GM12878 (cell line): ENCODE results near the gene ADCY10. TPM values are rescaled to one million over a fixed set of nuclear protein-coding genes. Genes with fewer than 3 reads are reported as not detected.
"Not testable (repeated sequence)": the region's sequence is repeated elsewhere in the genome, so short reads cannot be mapped to it uniquely, and the experiment has no call there.

Source experiments
- ATAC-seq: fragments of 200-7000 bp; cut with Tn5 transposase; 3 replicates; pipeline ENCODE4 v1.9.1; 2020; ENCODE audit warnings: mild to moderate bottlenecking, moderate library complexity
- BruUV-seq: library from RNA; stranded (reverse); fragments of 400-500 nt; replicated peaks from 2 replicates; lab custom pipeline; 2021; lab: Mats Ljungman, UMichigan
- CTCF ChIA-PET: fragments of 300-600 bp; sonication (Branson Sonifier 250); formaldehyde crosslinking; extraction: SDS; loops from one replicate; lab custom pipeline; 2021; ENCODE audit warnings: inconsistent platforms; lab: Yijun Ruan, JAX
- POLR2A ChIA-PET: fragments of 350-600 bp; formaldehyde crosslinking; extraction: SDS; loops from one replicate; lab custom pipeline; 2021; ENCODE audit warnings: inconsistent platforms; lab: Charles Lee
- RAD21 ChIA-PET: fragments of 300-600 bp; sonication (Branson Sonifier 250); formaldehyde crosslinking; loops from one replicate; lab custom pipeline; 2023; ENCODE audit warnings: antibody characterized with exemption; ENCODE audit not compliant: unreplicated experiment; lab: Charles Lee
- SMC1A ChIA-PET: fragments of 300-600 bp; sonication (Branson Sonifier 250); formaldehyde crosslinking; loops from one replicate; lab custom pipeline; 2023; ENCODE audit not compliant: unreplicated experiment, uncharacterized antibody; lab: Charles Lee
- DNase-seq: peaks from one replicate; pipeline ENCODE4 v3.0.0-alpha.2; 2011; ENCODE audit warnings: low read depth, low spot score
- FAIRE-seq: peaks from 3 replicates; lab custom pipeline; 2011; peaks lifted over from hg19 to GRCh38; lab: Jason Lieb, UNC
- H2AFZ ChIP-seq: 2 replicates; pipeline ENCODE4 v1.6.0; 2011; ENCODE audit warnings: low read depth, low read length, control low read depth; ENCODE audit not compliant: control insufficient read depth
- H3K27ac ChIP-seq: 2 replicates; pipeline ENCODE4 v1.5.1; 2011; ENCODE audit warnings: control low read depth; ENCODE audit not compliant: control insufficient read depth, insufficient read depth
- H3K27me3 ChIP-seq, 2 experiments: replicated peaks in 1 of 2; 2 replicates each; pipeline versions ENCODE4 v1.6.0 to v1.6.1; 2011; ENCODE audit warnings: low read length in 1 of 2; ENCODE audit not compliant: control insufficient read depth in 2 of 2, insufficient read depth in 2 of 2
- H3K36me3 ChIP-seq, 2 experiments: 2 replicates each; pipeline ENCODE4 v1.5.1; 2011; ENCODE audit warnings: low read length in 1 of 2; ENCODE audit not compliant: control insufficient read depth in 2 of 2, insufficient read depth in 2 of 2
- H3K4me1 ChIP-seq: 2 replicates; pipeline ENCODE4 v1.6.1; 2011; ENCODE audit warnings: mild to moderate bottlenecking, low read length, moderate library complexity, mixed read lengths; ENCODE audit not compliant: control insufficient read depth, insufficient read depth
- H3K4me2 ChIP-seq: 2 replicates; pipeline ENCODE4 v1.6.0; 2011; ENCODE audit warnings: control low read depth; ENCODE audit not compliant: control insufficient read depth, insufficient read depth
- H3K4me3 ChIP-seq: fragments of 200-600 bp; sonication (generic); 2 replicates; pipeline ENCODE4 v1.5.1; 2016
- H3K79me2 ChIP-seq: 2 replicates; pipeline ENCODE4 v1.6.0; 2011; ENCODE audit warnings: low read length; ENCODE audit not compliant: control insufficient read depth, insufficient read depth
- H3K9ac ChIP-seq: 2 replicates; pipeline ENCODE4 v1.8.0; 2011; ENCODE audit warnings: low read length, control low read depth, mixed read lengths; ENCODE audit not compliant: control insufficient read depth, insufficient read depth
- H3K9me3 ChIP-seq: replicated peaks from 3 replicates; pipeline ENCODE4 v1.5.1; 2011; ENCODE audit warnings: mild to moderate bottlenecking, low read length; ENCODE audit not compliant: control insufficient read depth, insufficient read depth
- H4K20me1 ChIP-seq: 2 replicates; pipeline ENCODE4 v1.6.0; 2011; ENCODE audit not compliant: control insufficient read depth, insufficient read depth
- ATF2 ChIP-seq: IDR thresholded peaks from 2 replicates; pipeline ENCODE4 v1.6.1; 2012; ENCODE audit warnings: low read length, inconsistent platforms
- BCL3 ChIP-seq: IDR thresholded peaks from 2 replicates; pipeline ENCODE4 v1.6.1; 2011; ENCODE audit warnings: borderline replicate concordance, low read depth, mild to moderate bottlenecking, moderate library complexity, low read length; ENCODE audit not compliant: insufficient read depth, poor library complexity, severe bottlenecking
- BRCA1 ChIP-seq: IDR thresholded peaks from 2 replicates; pipeline ENCODE4 v1.6.1; 2011; ENCODE audit warnings: low read depth, low read length, improper control_type of control experiment
- CHD4 ChIP-seq: fragments of 200-600 bp; sonication (generic); IDR thresholded peaks from 2 replicates; pipeline ENCODE4 v1.6.1; 2016; ENCODE audit warnings: mild to moderate bottlenecking
- EZH2 ChIP-seq: IDR thresholded peaks from 2 replicates; pipeline ENCODE4 v1.6.1; 2012; ENCODE audit warnings: low read depth, mild to moderate bottlenecking, control low read depth, inconsistent platforms, low read length, borderline replicate concordance; ENCODE audit not compliant: control insufficient read depth
- FOS ChIP-seq: IDR thresholded peaks from 3 replicates; pipeline ENCODE4 v1.6.1; 2011; ENCODE audit warnings: borderline replicate concordance; ENCODE audit not compliant: insufficient read length; ENCODE audit errors: extremely low read depth
- FOXM1 ChIP-seq: IDR thresholded peaks from 2 replicates; pipeline ENCODE4 v1.6.1; 2012; ENCODE audit warnings: low read depth, mild to moderate bottlenecking, inconsistent platforms, low read length, moderate library complexity
- GABPA ChIP-seq: IDR thresholded peaks from 2 replicates; pipeline ENCODE4 v1.6.1; 2014; ENCODE audit warnings: antibody characterized with exemption, low read depth, mild to moderate bottlenecking, inconsistent platforms
- NBN ChIP-seq: fragments of 450-650 bp; IDR thresholded peaks from 2 replicates; pipeline ENCODE4 v1.6.1; 2016
- NFXL1 ChIP-seq: fragments of 450-650 bp; IDR thresholded peaks from 2 replicates; pipeline ENCODE4 v1.6.1; 2017; ENCODE audit warnings: antibody characterized with exemption, mild to moderate bottlenecking, borderline replicate concordance
- NR2C1 ChIP-seq: fragments of 450-650 bp; IDR thresholded peaks from 2 replicates; pipeline ENCODE4 v1.6.1; 2017; ENCODE audit warnings: antibody characterized with exemption, mild to moderate bottlenecking, moderate library complexity
- SPI1 ChIP-seq: IDR thresholded peaks from 2 replicates; pipeline ENCODE4 v1.6.1; 2011; ENCODE audit warnings: low read depth, mild to moderate bottlenecking, low read length, moderate library complexity, borderline replicate concordance; ENCODE audit not compliant: insufficient read depth
- TCF3 ChIP-seq: IDR thresholded peaks from 2 replicates; pipeline ENCODE4 v1.6.1; 2012; ENCODE audit warnings: low read depth, mild to moderate bottlenecking, low read length, borderline replicate concordance; ENCODE audit not compliant: insufficient read depth
- ZNF24 ChIP-seq: fragments of 450-650 bp; IDR thresholded peaks from 2 replicates; pipeline ENCODE4 v1.6.1; 2017; ENCODE audit warnings: antibody characterized with exemption, mild to moderate bottlenecking
- ZNF274 ChIP-seq: IDR thresholded peaks from one replicate; pipeline ENCODE4 v1.8.0; 2011; ENCODE audit not compliant: insufficient read length, insufficient read depth
- WGBS: methylation state at CpG from one replicate; pipeline ENCODE4 v1.1.6; 2016; ENCODE audit warnings: low lambda C conversion rate; ENCODE audit not compliant: insufficient replicate concordance, insufficient coverage; ENCODE audit errors: missing lambda C conversion rate; 5-methylcytosine and 5-hydroxymethylcytosine counted together
- in situ Hi-C: fragments of 300-500 bp; cut with MboI; formaldehyde crosslinking; loops from 9 replicates; pipeline ENCODE4 v1.14.3; 2018; ENCODE audit warnings: mixed read lengths
- intact Hi-C: fragments of 100-400 bp; cut with micrococcal nuclease; formaldehyde crosslinking; loops from one replicate; pipeline ENCODE4 v1.14.2; 2022; ENCODE audit not compliant: unreplicated experiment
- polyA plus RNA-seq, 11 experiments: library from polyadenylated mRNA; depleted of rRNA in 4 of 11; unstranded in 6 of 11; stranded (reverse) in 5 of 11; fragments of >200 nt; fragmentation: Nextera tagmentation in 4 of 11; fragmentation: Illumina TruSeq in 1 of 11; extraction: Ambion mirVana in 4 of 11; extraction: Trizol in 1 of 11; gene quantifications; 1 replicate in 1 of 11; 2 replicates in 10 of 11; pipeline versions ENCODE4 v1.2.1 to v1.2.3, GENCODE V29; 2011 to 2016; ENCODE audit warnings: inconsistent platforms in 2 of 11, missing spikeins in 2 of 11, low read depth in 1 of 11
- total RNA-seq, 4 experiments: library from RNA; depleted of rRNA in 3 of 4; stranded (reverse); fragments of >200 nt in 3 of 4; fragmentation: Illumina TruSeq in 1 of 4; extraction: Trizol in 1 of 4; gene quantifications; 2 replicates each; pipeline versions ENCODE4 v1.2.1 to v1.2.3, GENCODE V29; 2013 to 2021

The ADCY10 gene
- total and polyA plus RNA-seq, 10 of the 15 experiments (the other 5 are each of a cell fraction or from before 2014, with no cell fraction given): 0.13 to 0.22 TPM; not detected in 8

GRCh38 chr1:167929725-167930124, 15.8 kb upstream of the ADCY10 start:
- Histone ChIP-seq H3K27ac (no peak overlapping the region), H4K20me1 (no peaks in the 10 kb centered on the region), H3K36me3 (no peaks in the 10 kb centered on the region), H3K9me3 (no peaks in the 10 kb centered on the region), H3K4me1 (peaks cover 5% of the 10 kb centered on the region; the same call in 1 of the 2 replicates), H3K4me3 (no peak overlapping the region), H3K4me2 (no peak overlapping the region; the same call in 1 of the 2 replicates), H3K9ac (no peak overlapping the region), H3K79me2 (peaks cover 37% of the 10 kb centered on the region), H2AFZ (no peak overlapping the region), H3K27me3 (no peaks in the 10 kb centered on the region)
- ChIA-PET CTCF (interaction anchor here (1.1 to 2.5 kb wide), 5 partner anchors 10 to 216 kb away, joined by 3 to 13 read pairs (median 4); no protein-coding TSS in a partner anchor), POLR2A (interaction anchor here (0.6 kb wide), 1 partner anchor 16 kb away, joined by 5 read pairs; no protein-coding TSS in a partner anchor), SMC1A (interaction anchor here (1.0 to 2.0 kb wide), 5 partner anchors 11 to 213 kb away, joined by 3 to 6 read pairs (median 4); no protein-coding TSS in a partner anchor), RAD21 (no interaction called here)
- intact Hi-C loops (loop anchor here (10.0 kb wide), 2 partner anchors 245 to 325 kb away; partner anchors contain the start of gene TIPRL), in situ Hi-C loops (no loop called here)
- no TSS peak for BruUV-seq
- no peak for TF ChIP-seq CHD4
- no peak for TF ChIP-seq BRCA1
- no peak for TF ChIP-seq ZNF274
- no peak for TF ChIP-seq BCL3
- TF ChIP-seq NBN: no peak
- TF ChIP-seq SPI1: no peak
- no peak for TF ChIP-seq GABPA
- TF ChIP-seq ZNF24: no peak
- no peak for TF ChIP-seq TCF3
- TF ChIP-seq NR2C1: no peak
- TF ChIP-seq EZH2: no peak
- TF ChIP-seq FOXM1: no peak
- no peak for TF ChIP-seq FOS
- no peak for TF ChIP-seq ATF2
- TF ChIP-seq NFXL1: no peak
- ATAC-seq (no peak), DNase-seq (no peak), FAIRE-seq (no peak)
- WGBS: 61% methylated on average over 1 of the region's 1 CpG

GRCh38 chr1:167928919-167929318, 15.0 kb upstream of the ADCY10 start:
- SMC1A ChIA-PET: interaction anchor here (1.0 to 1.8 kb wide), 2 partner anchors 11 to 24 kb away, joined by 3 to 9 read pairs; no protein-coding TSS in a partner anchor
- DNase-seq, FAIRE-seq, in situ Hi-C loops, ATAC-seq, BruUV-seq, H3K9me3 ChIP-seq, H3K4me2 ChIP-seq, H2AFZ ChIP-seq, H3K4me1 ChIP-seq, H4K20me1 ChIP-seq, H3K27ac ChIP-seq, H3K36me3 ChIP-seq, intact Hi-C loops, CTCF ChIA-PET, H3K27me3 ChIP-seq, H3K9ac ChIP-seq, H3K4me3 ChIP-seq: not testable (repeated sequence)
- RAD21 ChIA-PET: interaction anchor here (1.6 kb wide), 1 partner anchor 251 kb away, joined by 3 read pairs; no protein-coding TSS in a partner anchor
- POLR2A ChIA-PET: interaction anchor here (2.2 kb wide), 1 partner anchor 8 kb away, joined by 20 read pairs; the partner anchor contains the start of genes DCAF6 and MPC2
- 100% methylated on average over 8 of the region's 9 CpGs for WGBS
- peaks cover 29% of the 10 kb centered on the region for H3K79me2 ChIP-seq
